Right cardiac atrium (tissue), 5 donors: ENCODE measurements around the gene P2RX4. TPM values are rescaled to one million over a fixed set of nuclear protein-coding genes. Genes with fewer than 3 reads are reported as not detected.
"Not testable (repeated sequence)": the region's sequence is repeated elsewhere in the genome, so short reads cannot be mapped to it uniquely, and the experiment has no call there.

Source experiments
- ATAC-seq, 2 donors: fragments of 200-7000 bp; cut with Tn5 transposase; one replicate each; pipeline versions ENCODE4 v1.8.0 to v1.9.1; 2020; ENCODE audit warnings: moderate library complexity in 2 of 2, mild to moderate bottlenecking in 1 of 2
- DNase-seq, 3 donors: peaks; one replicate each; pipeline ENCODE4 v3.0.0-alpha.2; 2020
- H3K27ac ChIP-seq: one replicate; pipeline ENCODE4 v1.5.1; 2013; ENCODE audit warnings: mild to moderate bottlenecking, low read length, control low read depth, moderate library complexity
- H3K27me3 ChIP-seq: one replicate; pipeline ENCODE4 v1.6.1; 2013; ENCODE audit not compliant: control insufficient read depth, insufficient read depth
- H3K4me1 ChIP-seq: one replicate; pipeline ENCODE4 v1.6.1; 2013; ENCODE audit warnings: low read length; ENCODE audit not compliant: control insufficient read depth, insufficient read depth
- H3K4me3 ChIP-seq: one replicate; pipeline ENCODE4 v1.5.1; 2013; ENCODE audit warnings: low read length, control low read depth
- H3K9me3 ChIP-seq: one replicate; pipeline ENCODE4 v1.6.1; 2013; ENCODE audit warnings: low read length; ENCODE audit not compliant: control insufficient read depth
- WGBS: extraction: QIAGEN DNeasy Blood & Tissue Kit; methylation state at CpG from one replicate; pipeline ENCODE4 v1.1.7; 2013; 5-methylcytosine and 5-hydroxymethylcytosine counted together
- intact Hi-C, 4 donors: fragments of 100-400 bp; cut with DNase I; formaldehyde crosslinking; loops; one replicate each; pipeline versions ENCODE4 v1.11.0 to v1.14.0; 2022 to 2023
- polyA plus RNA-seq: library from polyadenylated mRNA; stranded (reverse); fragments of 200-250 nt; gene quantifications from one replicate; pipeline ENCODE4 v1.2.3, GENCODE V29; 2013
- total RNA-seq, 4 donors: library from RNA; stranded (reverse); fragmentation: NEBNext Ultra II Directional; extraction: Animal tissue kit (Norgen Biotek cat#: 25700); gene quantifications; one replicate each; pipeline ENCODE4 v1.2.1, GENCODE V29; 2021
- donor health status: healthy with polysubstance abuse.
- donor health status: DM: no; HTN: yes; CAD: no.
- donor health status: DM: no; HTN: no; CAD: no.
- donor health status: DM: no; HTN: yes; CAD: no; lungs with severe emphysema.
- donor health status: DM: yes; HTN: yes; CAD: no.

The P2RX4 gene
- total and polyA plus RNA-seq, 5 donors = 6.1 to 10.6 (median 8.9) TPM

DNA sequence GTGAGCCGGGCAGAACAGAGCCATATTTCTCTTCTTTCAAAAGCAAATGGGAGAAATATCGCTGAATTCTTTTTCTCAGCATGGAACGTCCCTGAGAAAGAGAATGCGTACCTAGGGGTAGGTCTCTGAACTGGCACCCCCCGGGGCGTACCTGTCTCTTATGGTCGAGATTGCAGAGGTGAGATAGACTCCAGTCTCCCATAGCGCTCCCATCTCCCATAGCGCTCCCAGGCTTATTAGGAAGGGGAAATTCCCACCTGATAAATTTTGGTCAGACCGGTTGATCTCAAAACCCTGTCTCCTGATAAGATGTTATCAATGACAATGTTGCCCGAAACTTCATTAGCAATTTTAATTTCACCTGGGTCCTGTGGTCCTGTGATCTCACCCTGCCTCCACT is 70.6 kb downstream of the P2RX4 start:
- H3K27me3 ChIP-seq, ATAC-seq, H3K4me3 ChIP-seq, H3K9me3 ChIP-seq, H3K27ac ChIP-seq, intact Hi-C loops: not testable (repeated sequence)
- WGBS = 90% methylated on average over 11 of the region's 11 CpGs
- DNase-seq = peak in 1 of 3 donors; percentile 28
- H3K4me1 ChIP-seq = peaks cover 14% of the 10 kb centered on the region

- H3K4me1 ChIP-seq = peaks cover 14% of the 10 kb centered on the region
- DNase-seq = peak in 1 of 3 donors; percentile 39
- ATAC-seq, H3K9me3 ChIP-seq, H3K4me3 ChIP-seq, H3K27ac ChIP-seq, H3K27me3 ChIP-seq, intact Hi-C loops: not testable (repeated sequence)
- WGBS = 81% methylated on average over 14 of the region's 14 CpGs
Measured at GRCh38 chr12:121281116-121281515, 71.2 kb downstream of the P2RX4 start.

DNA sequence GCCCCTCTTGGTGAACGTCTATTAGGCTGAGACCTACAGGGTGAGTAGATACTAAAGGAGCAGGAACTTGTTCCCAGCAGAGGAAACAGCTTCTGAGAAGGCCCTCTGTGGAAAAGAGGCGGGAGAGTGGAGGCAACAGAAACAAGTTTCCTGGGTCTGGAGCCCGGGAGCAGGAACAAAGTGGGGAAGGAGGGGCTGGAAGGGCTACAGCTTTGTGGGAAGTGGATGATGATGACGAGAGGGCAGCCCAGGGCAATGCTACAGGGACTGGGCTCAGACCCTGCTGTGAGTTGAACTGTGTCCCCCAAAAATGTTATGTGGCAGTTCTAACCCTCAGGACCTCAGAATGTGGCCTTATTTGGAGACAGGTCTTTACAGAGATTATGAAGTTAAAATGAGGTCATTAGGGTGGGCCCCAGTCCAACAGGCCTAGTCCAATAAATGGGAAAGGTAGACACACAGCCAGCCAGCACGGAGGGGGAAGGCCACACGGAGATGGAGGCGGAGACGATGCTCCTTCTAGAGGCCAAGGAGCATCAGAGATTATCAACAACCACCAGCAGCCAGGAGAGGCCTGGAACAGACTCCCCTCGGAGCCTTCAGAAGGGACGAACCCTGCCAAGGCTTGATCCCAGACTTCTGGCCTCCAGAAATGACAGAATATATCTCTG is 72.3 kb downstream of the P2RX4 start:
- ATAC-seq = peak; percentile 15 to 49
- intact Hi-C loops = no loop called here
- Histone ChIP-seq H3K27me3 (no peaks in the 10 kb centered on the region), H3K4me1 (peaks cover 14% of the 10 kb centered on the region), H3K27ac (peak overlapping the region; percentile 50), H3K9me3 (no peaks in the 10 kb centered on the region), H3K4me3 (no peak overlapping the region)
- peak; percentile 49 to 78 (median 72) for DNase-seq
- WGBS = 48% methylated on average over 10 of the region's 10 CpGs

- H3K9me3 ChIP-seq, H3K4me3 ChIP-seq, intact Hi-C loops, H3K27me3 ChIP-seq: not testable (repeated sequence)
- peaks cover 14% of the 10 kb centered on the region for H3K4me1 ChIP-seq
- ATAC-seq (peak in 1 of 2 donors; percentile 48), DNase-seq (peak in 2 of 3 donors; percentile 40 to 74)
- 71% methylated on average over 11 of the region's 11 CpGs for WGBS
- peak overlapping the region; percentile 1 for H3K27ac ChIP-seq
Measured at GRCh38 chr12:121282910-121283309, 73.0 kb downstream of the P2RX4 start.

GRCh38 chr12:121283388-121283787 is 73.5 kb downstream of the P2RX4 start:
- H3K9me3 ChIP-seq = no peaks in the 10 kb centered on the region
- 83% methylated on average over 5 of the region's 5 CpGs for WGBS
- peak overlapping the region; percentile 1 for H3K27ac ChIP-seq

More at GRCh38 chr12:121283388-121283787, 73.5 kb downstream of the P2RX4 start:
- intact Hi-C loops = no loop called here
- DNase-seq (no peak), ATAC-seq (no peak)
- peaks cover 14% of the 10 kb centered on the region for H3K4me1 ChIP-seq
- H3K27me3 ChIP-seq = no peaks in the 10 kb centered on the region
- no peak overlapping the region for H3K4me3 ChIP-seq

Other genes with a start within 250 kb of the P2RX4 start
- gene HNF1A, start 231.6 kb upstream of the P2RX4 start, total RNA-seq = not detected
- gene HNF1A, start 231.6 kb upstream of the P2RX4 start, polyA plus RNA-seq = 0.05 TPM
- gene C12orf43, start 193.6 kb upstream of the P2RX4 start, total RNA-seq = 10 to 100 TPM in 2 of 4 donors, 1 to 10 TPM in 2; 8.5 to 13.0 (median 10.3) TPM
- gene C12orf43, start 193.6 kb upstream of the P2RX4 start, polyA plus RNA-seq = 7.5 TPM
- gene OASL, start 170.9 kb upstream of the P2RX4 start, total RNA-seq = 1 to 10 TPM in 1 of 4 donors, under 1 TPM in 3; 0.32 to 1.1 (median 0.67) TPM
- gene OASL, start 170.9 kb upstream of the P2RX4 start, polyA plus RNA-seq = 0.68 TPM
- gene P2RX7, start 77.3 kb upstream of the P2RX4 start, total RNA-seq = 1 to 10 TPM; 1.1 to 4.0 (median 2.7) TPM
- 1.1 TPM for gene P2RX7, start 77.3 kb upstream of the P2RX4 start, polyA plus RNA-seq
- gene CAMKK2, start 86.6 kb downstream of the P2RX4 start, total RNA-seq = 10 to 100 TPM; 15.8 to 22.1 (median 20.6) TPM
- 11.3 TPM for gene CAMKK2, start 86.6 kb downstream of the P2RX4 start, polyA plus RNA-seq
- gene ANAPC5, start 142.3 kb downstream of the P2RX4 start, total RNA-seq = 10 to 100 TPM; 59.4 to 64.0 (median 60.4) TPM
- 55.7 TPM for gene ANAPC5, start 142.3 kb downstream of the P2RX4 start, polyA plus RNA-seq
- gene RNF34, start 190.0 kb downstream of the P2RX4 start, total RNA-seq = 10 to 100 TPM; 25.1 to 31.4 (median 26.1) TPM
- gene RNF34, start 190.0 kb downstream of the P2RX4 start, polyA plus RNA-seq = 21.1 TPM